GM12891 (cell line): ENCODE results near the gene ZFYVE19.

Source experiments
- PAX5 ChIP-seq: IDR thresholded peaks from 2 replicates; pipeline ENCODE4 v1.6.1; 2011; ENCODE audit warnings: low read length, moderate library complexity, mild to moderate bottlenecking; ENCODE audit not compliant: insufficient read depth, severe bottlenecking
- POLR2A ChIP-seq: IDR thresholded peaks from 2 replicates; pipeline ENCODE4 v1.6.1; 2011; ENCODE audit warnings: low read depth, low read length, control low read depth
- POLR2AphosphoS5 ChIP-seq: IDR thresholded peaks from 2 replicates; pipeline ENCODE4 v1.6.1; 2011; ENCODE audit warnings: low read depth, low read length, control low read depth
- POU2F2 ChIP-seq: IDR thresholded peaks from 2 replicates; pipeline ENCODE4 v1.6.1; 2011; ENCODE audit warnings: low read depth, mild to moderate bottlenecking, control low read depth, low read length, moderate library complexity
- SPI1 ChIP-seq: IDR thresholded peaks from 2 replicates; pipeline ENCODE4 v1.6.1; 2011; ENCODE audit warnings: low read depth, low read length, control low read depth
- TAF1 ChIP-seq: IDR thresholded peaks from 2 replicates; pipeline ENCODE4 v1.6.1; 2011; ENCODE audit warnings: low read depth, low read length, control low read depth

DNA sequence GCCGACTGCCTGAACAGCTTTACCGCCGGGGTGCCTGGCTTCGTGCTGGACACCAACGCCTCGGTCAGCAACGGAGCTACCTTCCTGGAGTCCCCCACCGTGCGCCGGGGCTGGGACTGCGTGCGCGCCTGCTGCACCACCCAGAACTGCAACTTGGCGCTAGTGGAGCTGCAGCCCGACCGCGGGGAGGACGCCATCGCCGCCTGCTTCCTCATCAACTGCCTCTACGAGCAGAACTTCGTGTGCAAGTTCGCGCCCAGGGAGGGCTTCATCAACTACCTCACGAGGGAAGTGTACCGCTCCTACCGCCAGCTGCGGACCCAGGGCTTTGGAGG, 37.8 kb downstream of the ZFYVE19 start:
- TF ChIP-seq POLR2A (no peak), TAF1 (no peak), POLR2AphosphoS5 (no peak), SPI1 (no peak), POU2F2 (no peak), PAX5 (no peak)
